Fibroblast of upper back skin (primary cell): ENCODE results near the gene NID1.
A peak's percentile ranks its signal among the peaks of the same experiment; 100 is the strongest.
"Not testable (repeated sequence)": the region's sequence is repeated elsewhere in the genome, so short reads cannot be mapped to it uniquely, and the experiment has no call there.

Experiments
- DNase-seq: peaks from one replicate; pipeline ENCODE4 v3.0.0-alpha.2; 2013

NID1 gene

DNA sequence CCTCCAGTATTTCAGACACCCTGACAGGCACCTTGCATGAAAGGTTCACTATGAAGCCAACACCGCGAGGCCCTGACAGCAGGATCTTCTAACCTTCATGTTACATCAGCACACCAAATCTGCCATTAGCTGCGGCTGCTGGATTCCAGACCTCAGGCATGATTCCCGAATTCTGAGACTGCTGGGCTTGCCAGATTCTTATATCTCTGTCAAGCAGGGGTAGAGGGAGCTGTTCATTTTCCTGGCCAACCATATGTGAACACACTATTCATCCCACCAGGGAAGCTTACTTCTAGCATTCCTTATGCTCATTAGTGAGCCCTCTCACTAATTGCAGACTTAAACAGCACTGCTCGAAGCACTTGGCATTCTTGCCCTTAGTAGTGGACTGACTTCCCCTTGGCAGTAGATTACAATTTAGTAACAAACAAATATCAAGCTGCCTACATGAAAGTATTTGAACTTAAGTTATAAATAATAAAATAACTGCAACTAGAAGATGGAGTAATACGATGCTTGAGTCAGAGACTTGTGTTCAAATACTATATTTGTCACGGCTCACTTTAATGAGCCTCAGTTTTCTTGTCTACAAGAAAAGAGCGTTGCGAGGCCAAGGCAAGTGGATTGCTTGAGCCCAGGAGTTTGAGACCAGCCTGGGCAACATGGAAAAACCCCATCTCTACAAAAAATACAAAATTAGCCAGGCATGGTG, 43.3 kb downstream of the NID1 start:
- peak; percentile 88 for DNase-seq

DNA sequence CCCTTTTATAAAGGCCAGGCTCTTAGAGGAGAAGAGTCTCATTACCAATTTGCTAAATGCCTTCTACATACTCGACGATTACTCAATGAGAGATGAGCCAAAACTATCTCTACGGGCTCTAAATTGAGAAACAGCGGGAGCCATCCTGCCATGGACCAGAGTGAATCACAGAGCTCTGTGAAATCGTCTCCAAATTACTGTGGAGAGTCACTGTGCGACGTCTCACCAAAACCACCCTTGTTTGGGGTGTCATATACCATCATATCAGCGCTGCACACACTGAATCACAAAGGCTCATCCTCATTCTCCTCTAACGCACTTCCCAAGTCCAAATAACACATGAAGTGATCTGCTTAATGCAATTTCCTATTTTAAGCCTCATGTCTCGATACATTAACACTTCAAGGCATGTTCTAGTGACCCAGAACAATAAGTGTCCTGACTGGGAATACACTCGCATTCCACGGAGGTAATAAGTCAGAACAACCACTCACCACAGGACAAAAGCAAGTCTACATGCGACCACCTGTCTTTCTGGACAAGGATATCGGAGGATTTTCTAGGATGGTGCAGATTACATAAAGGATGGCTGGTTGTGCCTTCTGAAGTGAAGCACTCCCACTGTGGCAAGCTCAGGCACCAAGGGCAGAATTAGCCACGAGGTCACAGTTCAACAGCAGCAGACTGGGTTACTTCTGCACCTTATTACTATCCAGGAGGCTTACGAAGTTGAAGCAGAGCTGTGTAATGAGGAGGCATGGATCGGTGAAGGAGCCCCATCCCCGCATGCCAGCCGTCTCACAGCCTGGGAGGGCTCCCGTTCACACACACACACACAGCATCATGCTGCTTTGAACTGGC, 44.3 kb downstream of the NID1 start:
- DNase-seq = peak; percentile 46

DNA sequence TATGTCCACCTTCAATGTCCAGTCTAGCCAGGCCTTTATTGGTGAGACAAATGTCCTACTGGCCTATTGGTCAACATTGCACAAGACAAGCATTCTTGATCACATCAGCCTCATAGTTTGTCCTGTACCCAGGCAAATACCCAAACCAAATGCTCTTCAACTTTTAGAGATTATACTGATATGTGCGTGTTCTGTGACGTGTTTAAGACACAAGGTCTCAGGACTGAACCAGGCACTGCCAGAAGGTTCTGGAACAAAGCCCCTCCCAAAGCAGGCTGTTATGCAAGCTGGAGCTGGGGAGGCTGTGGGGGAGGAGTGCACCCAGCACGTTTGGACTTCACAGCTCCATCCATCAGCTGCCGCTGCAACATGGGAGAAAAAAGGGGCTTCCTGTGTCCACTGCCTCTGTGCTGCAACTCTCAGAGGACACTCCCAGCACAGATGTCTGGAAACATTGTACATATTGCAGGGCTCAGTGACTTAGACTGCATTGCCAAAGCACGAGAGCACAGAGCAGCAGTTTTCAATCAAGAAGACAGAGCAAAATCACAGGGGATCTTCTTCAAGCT, 45.9 kb downstream of the NID1 start:
- DNase-seq = peak; percentile 70

DNA sequence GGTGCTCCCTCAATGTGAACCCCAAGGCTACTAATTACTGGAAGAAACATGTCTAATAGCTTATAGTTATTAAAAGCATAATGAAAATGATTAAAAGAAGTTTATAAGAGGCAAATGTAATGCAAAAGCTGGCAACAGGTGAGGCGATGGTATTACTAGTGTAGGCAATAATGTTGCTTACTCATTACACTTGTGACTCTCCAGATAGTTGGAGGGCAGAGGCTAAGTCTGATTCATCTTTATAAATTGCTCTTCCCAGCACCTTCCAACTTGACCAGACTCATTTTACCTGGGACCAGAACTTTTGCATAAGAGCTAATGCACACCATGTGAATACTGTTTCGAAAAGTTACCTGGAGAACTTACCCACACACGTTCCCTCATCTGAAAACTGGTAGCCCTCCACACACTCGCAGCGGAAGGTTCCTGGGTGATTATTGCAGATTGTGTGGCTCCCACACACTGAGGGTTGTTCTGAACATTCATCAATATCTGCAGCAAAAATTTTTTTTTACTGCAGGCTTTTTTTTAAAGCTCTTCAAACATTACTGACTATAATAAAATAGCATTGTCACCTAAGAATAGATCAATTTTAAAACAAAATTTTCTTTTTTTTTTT, 48.0 kb downstream of the NID1 start:
- DNase-seq = no peak

DNA sequence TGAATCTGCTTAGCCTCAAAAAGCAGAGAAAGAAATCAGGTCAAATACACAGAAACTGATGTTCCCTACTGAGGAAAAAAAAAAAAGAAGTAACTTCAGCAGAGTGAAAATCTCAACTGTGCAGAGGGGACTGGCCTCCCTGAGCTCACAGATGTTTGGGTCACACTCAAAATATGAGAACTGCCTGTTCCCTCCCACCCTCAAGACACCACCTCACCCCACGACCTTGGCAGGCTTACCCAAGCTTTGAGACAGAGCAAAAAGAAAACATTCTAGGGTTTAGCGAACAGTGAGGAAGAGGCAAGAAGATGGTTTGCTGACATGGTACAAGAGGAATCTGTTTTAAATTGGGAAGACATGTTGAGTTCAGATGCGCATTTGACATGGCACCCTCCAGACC, 48.8 kb downstream of the NID1 start:
- DNase-seq = no peak

DNA sequence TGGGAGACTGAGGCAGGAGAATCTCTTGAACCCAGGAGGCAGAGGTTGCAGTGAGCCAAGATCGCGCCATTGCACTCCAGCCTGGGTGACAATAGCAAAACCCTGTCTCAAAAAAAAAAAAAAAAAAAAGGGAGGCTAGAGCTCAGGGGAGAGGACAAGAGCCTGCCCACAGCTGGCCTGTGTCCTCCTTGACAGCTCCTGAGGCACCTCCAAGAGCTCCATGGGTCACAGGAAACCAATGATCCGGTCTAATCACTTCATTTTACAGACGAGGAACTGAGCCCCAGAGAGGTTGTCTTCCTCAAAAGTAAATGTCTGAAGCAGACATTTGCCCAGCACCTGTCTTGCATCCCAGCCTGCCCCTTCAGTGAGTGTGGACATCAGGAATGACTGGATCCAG, 49.4 kb downstream of the NID1 start:
- DNase-seq = no peak

DNA sequence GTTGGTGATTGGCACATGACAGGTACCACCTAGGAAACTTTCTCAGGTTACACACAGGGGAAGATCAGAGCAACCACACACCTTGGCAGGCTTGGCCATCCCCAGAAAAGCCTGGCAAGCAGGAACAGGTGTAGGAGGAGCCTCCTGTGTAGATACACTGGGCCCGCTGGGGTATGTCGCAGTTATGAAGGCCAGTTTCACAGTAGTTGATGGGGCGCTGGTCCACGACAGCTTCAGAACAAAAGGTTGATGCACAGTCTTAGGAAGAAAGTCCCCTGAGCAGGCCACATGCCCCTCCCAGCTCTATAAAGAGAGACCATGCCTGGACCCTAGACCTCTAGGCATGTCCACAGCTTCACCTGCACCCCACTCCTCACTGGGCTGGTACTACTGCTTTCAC, 51.6 kb downstream of the NID1 start:
- no peak for DNase-seq

DNA sequence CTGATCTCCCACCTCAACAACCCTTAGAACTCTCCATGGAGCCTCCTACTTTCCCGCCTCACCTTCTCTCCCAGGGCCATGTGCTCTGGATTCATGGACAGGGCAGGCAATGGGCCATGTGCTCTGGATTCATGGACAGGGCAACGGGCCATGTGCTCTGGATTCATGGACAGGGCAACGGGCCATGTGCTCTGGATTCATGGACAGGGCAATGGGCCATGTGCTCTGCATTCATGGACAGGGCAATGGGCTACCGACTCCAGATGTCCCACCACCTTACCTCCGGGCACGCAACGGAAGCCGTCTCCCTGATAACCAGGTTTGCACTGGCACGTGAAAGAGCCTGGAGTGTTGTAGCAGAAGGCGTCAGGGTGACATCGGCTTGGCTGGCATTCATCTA, 53.2 kb downstream of the NID1 start:
- DNase-seq = no peak

DNA sequence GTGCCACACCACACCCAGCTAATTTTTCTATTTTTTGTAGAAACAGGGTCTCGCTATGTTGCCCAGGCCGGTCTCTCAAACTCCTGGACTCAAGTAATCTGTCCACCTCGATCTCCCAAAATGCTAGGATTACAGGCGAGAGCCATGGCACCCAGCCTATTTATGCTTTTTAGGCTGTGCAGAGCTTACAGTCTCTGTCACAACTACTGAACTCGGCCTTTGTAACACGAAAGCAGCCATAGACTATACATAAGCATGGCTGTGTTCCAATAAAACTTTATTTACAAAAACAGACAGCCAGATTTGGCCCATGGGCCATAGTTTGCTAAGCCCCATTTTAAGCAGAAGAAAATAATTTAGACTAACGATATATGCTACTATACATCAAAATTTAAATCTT, 54.4 kb downstream of the NID1 start:
- DNase-seq = no peak

DNA sequence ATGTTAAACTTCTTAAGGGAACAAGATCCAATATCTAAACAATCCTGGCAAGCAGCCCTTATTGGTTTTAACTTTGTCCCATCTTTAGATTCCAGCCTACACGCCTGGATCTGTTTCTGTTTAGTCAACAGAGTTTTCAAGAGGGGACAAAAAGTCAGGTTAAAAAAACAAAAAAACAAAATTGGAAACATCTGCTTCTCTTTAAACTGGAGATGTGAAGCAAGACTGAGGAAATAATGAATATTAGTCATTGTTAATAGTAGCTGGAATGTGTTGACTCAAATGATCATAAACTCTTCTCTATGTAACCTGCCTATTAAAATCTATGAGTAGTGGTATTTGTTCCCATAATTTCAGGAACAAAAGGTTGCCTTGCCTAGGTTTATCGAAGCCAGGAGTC, 55.0 kb downstream of the NID1 start:
- peak; percentile 75 for DNase-seq

DNA sequence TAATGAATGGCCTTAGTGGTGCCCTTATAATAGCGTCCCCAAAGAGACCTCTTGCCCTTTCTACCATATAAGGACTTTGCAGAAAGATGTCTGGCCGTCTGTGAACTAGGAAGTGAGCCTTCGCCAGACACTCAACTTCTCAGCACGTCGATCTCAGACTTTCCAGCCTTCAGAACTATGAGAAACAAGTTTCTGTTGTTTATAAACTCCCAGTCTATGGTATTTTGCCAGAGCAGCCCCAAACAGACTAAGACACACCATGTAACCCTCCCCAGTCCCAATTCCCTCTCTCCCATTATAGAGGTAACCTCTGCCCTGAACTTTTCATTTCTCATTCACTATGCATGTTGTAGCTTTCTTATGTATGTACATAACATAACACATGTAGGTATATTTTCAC, 55.7 kb downstream of the NID1 start:
- no peak for DNase-seq

DNA sequence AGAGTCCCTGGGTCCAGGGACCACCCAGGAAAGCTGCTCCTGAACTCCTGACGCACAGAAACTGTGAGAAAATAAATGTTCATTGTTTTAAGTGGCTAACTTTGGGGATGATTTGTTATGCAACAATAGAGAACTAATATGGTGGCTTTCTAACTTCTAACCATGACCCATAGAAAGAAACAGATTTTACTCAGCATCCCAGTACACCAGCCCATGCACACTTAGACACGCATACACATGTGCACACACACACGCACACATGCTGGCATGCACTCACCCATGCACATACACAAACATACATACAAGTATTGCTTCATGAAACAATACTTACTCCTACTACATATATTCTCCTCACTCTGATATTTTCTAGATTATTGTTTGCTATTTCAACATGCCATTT, 57.1 kb downstream of the NID1 start:
- no peak for DNase-seq

DNA sequence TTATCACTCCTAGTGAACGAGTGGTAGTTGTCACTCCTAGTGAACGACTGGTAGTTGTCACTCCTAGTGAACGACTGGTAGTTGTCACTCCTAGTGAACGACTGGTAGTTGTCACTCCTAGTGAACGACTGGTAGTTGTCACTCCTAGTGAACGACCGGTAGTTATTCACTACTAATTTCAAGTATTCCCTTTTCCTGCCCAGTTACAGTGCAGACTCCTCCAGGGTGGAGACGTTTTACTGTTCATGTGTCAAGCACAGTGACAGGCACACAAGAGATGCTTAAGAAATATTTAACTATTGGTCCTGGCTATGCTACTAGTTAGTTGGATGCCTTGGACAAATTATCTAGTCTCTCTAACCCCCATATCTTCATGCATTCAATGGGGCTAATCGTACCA, 61.8 kb downstream of the NID1 start:
- DNase-seq = not testable (repeated sequence)

DNA sequence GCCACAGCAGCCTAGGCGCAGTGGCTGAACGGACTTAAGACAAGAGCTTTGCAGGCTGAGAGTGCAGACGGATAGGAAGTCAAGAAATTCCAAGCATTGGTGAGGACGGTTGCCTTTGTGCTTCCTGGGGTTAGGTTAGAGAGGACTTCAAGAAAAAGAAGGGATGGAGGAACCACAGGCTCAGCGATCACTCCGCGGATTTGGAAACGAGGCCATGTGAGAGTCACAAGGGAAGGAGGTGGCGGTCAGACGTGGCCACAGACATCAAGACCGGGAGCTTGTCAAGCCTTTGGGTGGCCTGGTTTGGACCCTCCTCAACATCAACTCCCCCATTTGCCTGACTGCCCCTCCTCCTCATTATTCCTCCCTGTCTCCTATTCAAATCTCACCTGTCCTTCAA, 62.3 kb downstream of the NID1 start:
- no peak for DNase-seq

DNA sequence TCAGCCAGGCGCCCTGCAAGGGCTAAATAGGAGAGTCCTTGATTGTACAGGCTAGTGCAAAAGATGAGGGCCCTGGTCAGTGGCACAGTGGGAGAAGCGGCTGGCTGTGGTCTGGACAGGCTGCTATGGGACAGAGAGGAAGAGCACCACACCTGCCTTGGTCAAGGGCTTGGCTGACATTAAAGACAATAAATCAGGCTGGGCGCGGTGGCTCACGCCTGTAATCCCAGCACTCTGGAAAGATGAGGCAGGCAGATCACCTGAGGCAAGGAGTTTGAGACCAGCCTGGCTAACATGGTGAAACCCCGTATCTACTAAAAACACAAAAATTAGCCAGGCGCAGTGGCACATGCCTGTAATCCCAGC, 62.9 kb downstream of the NID1 start:
- DNase-seq = no peak

DNA sequence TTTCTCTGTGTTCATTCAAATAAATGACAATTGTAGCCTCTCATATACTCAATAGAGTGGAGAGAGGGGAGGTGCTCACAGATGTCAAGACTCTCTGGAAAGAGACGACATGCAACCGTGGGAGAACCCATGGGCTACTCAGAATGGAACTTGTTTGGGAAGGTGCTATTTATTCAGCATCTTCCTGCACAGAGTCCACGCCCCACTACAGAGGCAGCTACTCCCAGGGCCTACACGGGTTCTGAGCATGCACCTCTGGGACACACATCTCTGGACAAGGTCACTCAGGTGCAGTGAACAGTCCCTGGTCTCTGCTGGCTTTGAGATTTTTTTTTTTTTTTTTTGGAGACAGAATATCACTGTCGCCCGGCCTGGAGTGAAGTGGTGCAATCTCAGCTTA, 64.1 kb downstream of the NID1 start:
- DNase-seq = no peak

DNA sequence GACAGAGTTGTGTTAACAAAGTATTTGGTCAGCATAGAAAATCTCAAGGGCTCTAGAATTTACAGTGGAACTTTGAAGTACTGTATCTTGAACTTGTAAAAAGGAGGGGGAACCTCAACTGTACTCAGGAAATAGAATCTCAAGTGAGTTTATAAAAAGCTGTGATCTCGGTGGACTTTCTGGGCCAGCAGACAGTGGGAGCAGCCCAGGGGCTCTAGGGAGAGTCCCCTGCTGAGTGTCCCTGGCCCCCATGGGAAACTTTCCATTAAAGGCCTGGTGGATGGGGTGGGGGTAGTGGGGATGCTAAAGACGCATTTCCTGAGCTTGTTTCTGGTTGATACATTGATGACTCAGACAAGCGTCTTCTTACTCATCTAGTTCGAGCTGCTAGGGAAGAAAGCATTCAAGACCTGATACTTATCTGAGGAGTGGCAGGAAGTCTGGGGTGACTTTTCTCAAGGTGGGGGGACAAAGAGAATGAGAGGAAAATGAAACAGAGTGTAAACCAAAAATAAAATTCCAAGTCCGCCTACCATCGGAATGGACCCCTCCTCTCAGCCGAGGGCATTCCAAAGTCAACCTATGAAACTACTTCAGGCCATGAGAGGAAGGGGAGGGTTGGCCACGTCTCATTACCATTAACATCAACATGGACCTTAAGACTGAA, 65.5 kb downstream of the NID1 start:
- peak; percentile 91 for DNase-seq

DNA sequence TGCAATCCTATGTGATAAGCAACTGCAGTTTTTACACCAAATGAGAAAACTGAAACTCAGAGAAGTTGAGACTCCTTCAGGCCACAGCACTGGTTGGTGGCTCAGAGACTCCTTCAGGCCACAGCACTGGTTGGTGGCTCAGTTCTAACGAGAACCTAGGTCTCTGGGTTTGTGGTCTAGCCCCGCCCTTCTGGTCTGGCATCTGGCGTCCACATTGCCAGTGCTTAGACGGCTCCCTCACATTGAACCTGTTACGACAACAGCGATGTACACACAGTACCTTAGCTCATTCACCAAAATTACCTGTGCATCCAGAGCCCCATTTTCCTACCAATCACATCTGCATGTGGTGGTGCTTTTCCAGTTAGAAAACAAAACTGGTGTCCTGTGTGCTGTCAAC, 66.1 kb downstream of the NID1 start:
- peak; percentile 39 for DNase-seq

DNA sequence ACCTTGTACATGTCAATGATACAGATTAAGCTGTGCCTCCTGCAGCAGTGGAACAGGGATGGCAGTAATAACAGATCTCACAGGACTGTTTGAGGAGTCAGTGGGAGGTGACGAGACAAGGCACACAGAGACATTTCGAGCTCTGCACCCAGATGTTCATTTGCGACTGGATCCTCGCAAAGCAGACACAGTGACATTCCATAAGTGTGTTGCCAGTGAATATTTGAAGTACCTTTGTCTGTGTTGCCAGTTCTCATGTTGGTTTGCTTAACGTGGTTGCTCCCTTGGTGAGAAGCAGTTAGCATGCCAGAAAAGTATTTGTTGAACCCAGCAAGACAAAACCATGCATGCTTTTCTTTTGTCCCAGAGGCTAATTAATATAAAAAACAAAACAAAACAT, 67.0 kb downstream of the NID1 start:
- no peak for DNase-seq

DNA sequence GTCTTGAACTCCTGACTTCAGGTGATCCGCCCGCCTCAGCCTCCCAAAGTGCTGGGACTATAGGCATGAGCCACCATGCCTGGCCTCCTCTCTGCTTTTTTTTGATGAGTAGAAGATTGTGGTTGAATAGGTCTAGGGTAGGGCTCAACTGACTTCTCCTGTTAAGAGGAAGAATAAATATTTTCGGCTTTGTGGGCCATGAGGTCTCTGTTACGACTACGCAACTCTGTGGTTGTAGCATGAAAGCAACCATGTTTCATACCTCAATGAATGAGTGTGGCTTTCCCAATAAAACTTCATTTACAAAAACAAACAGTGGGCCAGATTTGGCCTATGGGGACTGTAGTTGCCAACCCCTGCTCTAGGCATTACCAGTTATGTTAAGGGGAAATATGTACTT, 67.8 kb downstream of the NID1 start:
- no peak for DNase-seq

DNA sequence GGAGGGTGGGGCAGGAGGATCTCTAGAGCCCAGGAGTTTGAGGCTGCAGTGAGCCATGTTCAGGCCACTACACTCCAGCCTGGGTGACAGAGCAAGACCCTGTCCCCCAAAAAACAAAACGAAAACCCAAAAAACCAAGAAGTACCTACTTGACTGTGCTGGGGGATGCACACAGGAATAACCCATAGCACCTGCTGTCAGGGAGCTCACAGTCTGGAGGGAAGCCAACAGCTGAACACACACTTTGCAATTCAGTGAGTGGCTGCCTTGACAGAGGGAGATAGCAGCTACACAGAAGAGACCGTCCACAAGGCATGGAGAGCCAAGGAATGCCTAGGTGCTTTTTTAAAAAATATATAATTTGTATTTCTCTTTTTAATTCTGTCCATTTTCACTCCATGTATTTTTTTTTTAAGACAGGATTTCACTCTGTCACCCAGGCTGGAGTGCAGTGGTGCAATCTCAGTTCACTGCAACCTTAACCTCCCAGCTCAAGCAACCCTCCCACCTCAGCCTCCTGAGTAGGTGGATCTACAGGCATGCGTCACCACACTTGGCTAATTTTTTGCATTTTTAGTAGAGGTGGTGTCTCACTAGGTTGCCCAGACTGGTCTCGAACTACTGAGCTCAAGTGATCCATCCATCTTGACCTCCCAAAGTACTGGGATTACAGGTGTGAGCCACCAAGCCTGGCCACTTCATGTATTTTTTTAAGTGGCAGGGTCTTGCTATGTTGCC, 68.7 kb downstream of the NID1 start:
- no peak for DNase-seq

DNA sequence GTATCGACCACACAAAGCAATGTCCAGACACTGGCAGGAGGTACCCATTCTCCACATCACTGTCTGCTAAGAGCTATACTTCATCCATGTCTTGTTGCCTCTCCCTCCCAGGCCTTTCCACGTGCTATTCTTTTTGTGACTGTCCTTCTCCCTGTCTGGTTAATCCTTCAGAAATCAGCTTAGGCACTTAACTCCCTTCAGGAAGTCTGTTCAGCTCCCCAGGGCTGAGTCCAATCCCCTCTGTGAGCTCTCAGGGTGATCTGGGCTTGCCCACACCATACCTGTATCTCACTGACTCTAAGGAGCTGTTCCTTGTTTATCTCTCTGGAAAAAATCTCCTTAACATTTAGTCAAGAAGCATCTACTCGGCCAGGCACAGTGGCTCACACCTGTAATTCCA, 69.4 kb downstream of the NID1 start:
- no peak for DNase-seq

DNA sequence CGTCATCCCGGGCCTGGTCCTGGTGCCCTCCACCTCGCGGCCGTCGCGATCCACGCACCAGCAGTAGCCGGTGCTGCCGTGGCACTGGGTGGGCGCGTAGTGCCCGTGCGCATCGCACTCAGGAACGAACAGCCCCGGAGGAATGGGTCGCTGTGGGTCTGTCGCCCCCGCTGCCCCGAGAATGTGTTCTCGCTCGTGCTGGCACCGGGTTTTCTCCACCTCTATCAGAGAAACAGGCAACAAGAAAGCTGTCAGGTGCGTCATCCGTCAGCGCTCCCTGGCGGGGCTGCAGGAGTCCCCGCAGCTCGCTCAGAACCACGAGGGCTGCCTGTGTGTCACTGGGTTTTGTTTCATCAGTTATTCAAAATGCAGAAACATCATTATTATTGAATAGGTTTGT, 71.2 kb downstream of the NID1 start:
- no peak for DNase-seq
